H1 (cell line): Measurements from ENCODE around the gene MAPK8. TPM values are rescaled to one million over a fixed set of nuclear protein-coding genes. Genes with fewer than 3 reads are reported as not detected.

ENCODE experiments used
- CTCF ChIA-PET: fragments of 300-600 bp; sonication (Branson Sonifier 250); formaldehyde crosslinking; loops from one replicate; lab custom pipeline; 2021; ENCODE audit not compliant: partially characterized antibody; lab: Charles Lee
- POLR2A ChIA-PET: fragments of 300-600 bp; sonication (Branson Sonifier 250); formaldehyde crosslinking; loops from one replicate; lab custom pipeline; 2021; ENCODE audit warnings: inconsistent platforms; ENCODE audit not compliant: partially characterized antibody; lab: Charles Lee
- DNase-seq, 2 experiments: peaks; one replicate each; pipeline versions ENCODE4 v3.0.0 to v3.0.0-alpha.2; 2010 to 2022; ENCODE audit warnings: low spot score in 2 of 2, low read depth in 1 of 2, mixed read lengths in 1 of 2
- FAIRE-seq: peaks from 2 replicates; lab custom pipeline; 2011; peaks lifted over from hg19 to GRCh38; lab: Jason Lieb, UNC
- H2AFZ ChIP-seq: 2 replicates; pipeline ENCODE4 v1.8.1; 2012; ENCODE audit warnings: low read length, inconsistent platforms
- H2AK5ac ChIP-seq: 2 replicates; pipeline ENCODE4 v1.6.1; 2013; ENCODE audit warnings: low read depth, low read length
- H2BK120ac ChIP-seq: replicated peaks from 2 replicates; pipeline ENCODE3; 2013; ENCODE audit warnings: low read depth, low read length, inconsistent platforms
- H2BK12ac ChIP-seq: 2 replicates; pipeline ENCODE4 v1.6.1; 2013; ENCODE audit warnings: low read depth, low read length
- H2BK15ac ChIP-seq: 2 replicates; pipeline ENCODE4 v1.6.1; 2013; ENCODE audit warnings: low read length
- H2BK20ac ChIP-seq: 2 replicates; pipeline ENCODE4 v1.6.1; 2013; ENCODE audit warnings: low read length
- H2BK5ac ChIP-seq: 2 replicates; pipeline ENCODE4 v1.6.1; 2013; ENCODE audit warnings: low read depth, low read length
- H3K14ac ChIP-seq: 2 replicates; pipeline ENCODE4 v1.6.1; 2013; ENCODE audit warnings: inconsistent platforms; ENCODE audit not compliant: insufficient read length
- H3K18ac ChIP-seq: 2 replicates; pipeline ENCODE4 v1.6.1; 2013; ENCODE audit warnings: low read length; ENCODE audit errors: extremely low read depth
- H3K23ac ChIP-seq: 2 replicates; pipeline ENCODE4 v1.6.1; 2013; ENCODE audit warnings: inconsistent platforms; ENCODE audit not compliant: insufficient read length
- H3K23me2 ChIP-seq: 2 replicates; pipeline ENCODE4 v1.6.1; 2013; ENCODE audit warnings: low read depth, low read length
- H3K27ac ChIP-seq: 2 replicates; pipeline ENCODE4 v1.6.1; 2011; ENCODE audit warnings: low read depth, low read length, inconsistent platforms
- H3K27me3 ChIP-seq, 4 experiments: replicated peaks in 1 of 4; 1 replicate in 1 of 4; 2 replicates in 3 of 4; pipeline versions ENCODE4 v1.6.1 to v1.8.1; 2011 to 2013; ENCODE audit warnings: low read length in 3 of 4, mild to moderate bottlenecking in 3 of 4, inconsistent platforms in 2 of 4, mixed read lengths in 2 of 4, moderate library complexity in 1 of 4; ENCODE audit not compliant: control insufficient read depth in 3 of 4, insufficient read depth in 3 of 4; ENCODE audit errors: extremely low read depth in 1 of 4
- H3K36me3 ChIP-seq, 4 experiments: 2 replicates each; pipeline versions ENCODE4 v1.6.1 to v1.8.1; 2011 to 2013; ENCODE audit warnings: mild to moderate bottlenecking in 4 of 4, low read length in 3 of 4, moderate library complexity in 2 of 4, control low read depth in 1 of 4, inconsistent platforms in 1 of 4; ENCODE audit not compliant: insufficient read depth in 4 of 4, control insufficient read depth in 2 of 4
- H3K4ac ChIP-seq: replicated peaks from 2 replicates; pipeline ENCODE3; 2013; ENCODE audit warnings: low read length, low read depth, mixed read lengths, inconsistent platforms; ENCODE audit not compliant: insufficient read length
- H3K4me1 ChIP-seq, 4 experiments: replicated peaks in 1 of 4; 1 replicate in 1 of 4; 2 replicates in 3 of 4; pipeline versions ENCODE4 v1.6.1 to v1.8.1; 2011 to 2013; ENCODE audit warnings: low read length in 3 of 4, inconsistent platforms in 2 of 4, mixed read lengths in 1 of 4; ENCODE audit not compliant: insufficient read depth in 4 of 4, control insufficient read depth in 3 of 4
- H3K4me2 ChIP-seq, 2 experiments: 2 replicates each; pipeline versions ENCODE4 v1.6.1 to v1.8.1; 2011 to 2013; ENCODE audit warnings: low read depth in 2 of 2, low read length in 2 of 2, control low read depth in 1 of 2, inconsistent platforms in 1 of 2, mild to moderate bottlenecking in 1 of 2; ENCODE audit not compliant: insufficient read depth in 1 of 2
- H3K4me3 ChIP-seq, 4 experiments: fragments of 200-600, 300-600 bp in 1 of 4; sonication (generic), shearing (Covaris generic), sonication (Bioruptor Twin) in 1 of 4; 2 replicates each; pipeline versions ENCODE4 v1.5.1 to v1.8.1; 2011 to 2016; ENCODE audit warnings: low read length in 4 of 4, low read depth in 3 of 4, control low read depth in 2 of 4, inconsistent platforms in 2 of 4, mild to moderate bottlenecking in 2 of 4, mixed read lengths in 1 of 4, moderate library complexity in 1 of 4; ENCODE audit not compliant: insufficient read depth in 2 of 4; ENCODE audit errors: extremely low read depth in 1 of 4
- H3K56ac ChIP-seq: replicated peaks from 2 replicates; pipeline ENCODE3; 2013; ENCODE audit warnings: low read depth, mild to moderate bottlenecking, mixed read lengths, low read length, inconsistent platforms; ENCODE audit not compliant: insufficient read length
- H3K79me1 ChIP-seq: 2 replicates; pipeline ENCODE4 v1.6.1; 2013; ENCODE audit warnings: low read depth, low read length, control low read depth
- H3K79me2 ChIP-seq, 2 experiments: 2 replicates each; pipeline versions ENCODE4 v1.6.1 to v1.8.1; 2012 to 2013; ENCODE audit warnings: low read length in 2 of 2, mild to moderate bottlenecking in 2 of 2, inconsistent platforms in 1 of 2; ENCODE audit not compliant: insufficient read depth in 2 of 2, control insufficient read depth in 1 of 2
- H3K9ac ChIP-seq, 4 experiments: replicated peaks in 1 of 4; 1 replicate in 1 of 4; 2 replicates in 3 of 4; pipeline versions ENCODE4 v1.6.1 to v1.8.1; 2011 to 2013; ENCODE audit warnings: low read depth in 3 of 4, low read length in 3 of 4, control low read depth in 2 of 4, mild to moderate bottlenecking in 2 of 4, moderate library complexity in 2 of 4, inconsistent platforms in 1 of 4; ENCODE audit errors: extremely low read depth in 1 of 4
- H3K9me3 ChIP-seq, 2 experiments: 2 replicates each; pipeline versions ENCODE4 v1.6.1 to v1.8.1; 2012 to 2013; ENCODE audit warnings: mild to moderate bottlenecking in 2 of 2, moderate library complexity in 2 of 2, control low read depth in 1 of 2, inconsistent platforms in 1 of 2, low read depth in 1 of 2, low read length in 1 of 2, mixed read lengths in 1 of 2; ENCODE audit not compliant: insufficient read depth in 2 of 2
- H4K20me1 ChIP-seq, 2 experiments: replicated peaks in 1 of 2; 2 replicates each; pipeline versions ENCODE3 to v1.8.1; 2011 to 2013; ENCODE audit warnings: inconsistent platforms in 2 of 2, low read length in 2 of 2, mild to moderate bottlenecking in 1 of 2; ENCODE audit not compliant: insufficient read depth in 2 of 2, control insufficient read depth in 1 of 2
- H4K5ac ChIP-seq: 2 replicates; pipeline ENCODE4 v1.6.1; 2013; ENCODE audit warnings: low read length, low read depth, mixed read lengths, inconsistent platforms; ENCODE audit not compliant: insufficient read length
- H4K8ac ChIP-seq: 2 replicates; pipeline ENCODE4 v1.8.0; 2013; ENCODE audit warnings: mild to moderate bottlenecking, moderate library complexity, low read length, inconsistent platforms; ENCODE audit not compliant: insufficient read depth; ENCODE audit errors: extremely low read depth
- H4K91ac ChIP-seq: replicated peaks from 2 replicates; pipeline ENCODE3; 2013; ENCODE audit warnings: low read length, mixed read lengths, inconsistent platforms; ENCODE audit not compliant: insufficient read length
- ATF2 ChIP-seq: IDR thresholded peaks from 2 replicates; pipeline ENCODE4 v1.6.1; 2012; ENCODE audit warnings: low read length, inconsistent platforms
- CBX8 ChIP-seq: fragments of 300-800, 300-1000 bp; sonication (generic); IDR thresholded peaks from 2 replicates; pipeline ENCODE4 v1.7.1; 2016; ENCODE audit warnings: low read depth, low read length, borderline replicate concordance
- E2F6 ChIP-seq: IDR thresholded peaks from 2 replicates; pipeline ENCODE4 v1.6.1; 2012; ENCODE audit warnings: inconsistent platforms
- EP300 ChIP-seq, 2 experiments: IDR thresholded peaks; 1 replicate in 1 of 2; 2 replicates in 1 of 2; pipeline ENCODE4 v1.6.1; 2011 to 2012; ENCODE audit warnings: low read depth in 2 of 2, low read length in 2 of 2, mild to moderate bottlenecking in 2 of 2, borderline replicate concordance in 1 of 2, inconsistent platforms in 1 of 2, moderate library complexity in 1 of 2
- HDAC2 ChIP-seq, 2 experiments: fragments of 300-600 bp in 1 of 2; sonication (generic) in 1 of 2; IDR thresholded peaks; 2 replicates each; pipeline ENCODE4 v1.6.1; 2011 to 2012; ENCODE audit warnings: low read depth in 2 of 2, low read length in 2 of 2, mild to moderate bottlenecking in 2 of 2, moderate library complexity in 2 of 2, borderline replicate concordance in 1 of 2, inconsistent platforms in 1 of 2
- KDM4A ChIP-seq: IDR thresholded peaks from one replicate; pipeline ENCODE4 v1.7.1; 2012; ENCODE audit warnings: low read depth, mild to moderate bottlenecking, moderate library complexity, low read length, inconsistent platforms; ENCODE audit not compliant: severe bottlenecking
- RBBP5 ChIP-seq: IDR thresholded peaks from 2 replicates; pipeline ENCODE4 v1.7.1; 2012; ENCODE audit warnings: low read depth, mild to moderate bottlenecking, inconsistent platforms, low read length, moderate library complexity, borderline replicate concordance
- SP4 ChIP-seq: IDR thresholded peaks from 2 replicates; pipeline ENCODE4 v1.6.1; 2012; ENCODE audit warnings: low read length, inconsistent platforms
- SUZ12 ChIP-seq: fragments of 200-600 bp; sonication (generic); IDR thresholded peaks from 2 replicates; pipeline ENCODE4 v1.6.1; 2012; ENCODE audit warnings: mild to moderate bottlenecking, inconsistent platforms, low read length, moderate library complexity, mixed read lengths
- WGBS, 2 experiments: shearing (Covaris generic) in 1 of 2; methylation state at CpG; one replicate each; pipeline versions ENCODE4 v1.1.6 to v1.1.7; 2013 to 2015; ENCODE audit warnings: low lambda C conversion rate in 2 of 2, mixed read lengths in 2 of 2, inconsistent platforms in 1 of 2, low coverage in 1 of 2, missing lambda C conversion rate in 1 of 2; ENCODE audit not compliant: insufficient replicate concordance in 2 of 2, insufficient coverage in 1 of 2, insufficient read length in 1 of 2; ENCODE audit errors: extremely low coverage in 1 of 2, missing lambda C conversion rate in 1 of 2; 5-methylcytosine and 5-hydroxymethylcytosine counted together
- polyA plus RNA-seq, 7 experiments: library from polyadenylated mRNA; depleted of rRNA in 3 of 7; stranded (reverse) in 5 of 7; unstranded in 2 of 7; fragments of >200 nt in 5 of 7; fragments of 200-250 nt in 2 of 7; gene quantifications; 1 replicate in 5 of 7; 2 replicates in 1 of 7; 4 replicates in 1 of 7; pipeline versions ENCODE4 v1.2.1 to v1.2.3, GENCODE V29; 2011 to 2013; ENCODE audit warnings: missing spikeins in 2 of 7, mixed read lengths in 2 of 7
- total RNA-seq: library from RNA; stranded (reverse); fragmentation: NEBNext Ultra II Directional; extraction: Animal tissue kit (Norgen Biotek cat#: 25700); gene quantifications from 2 replicates; pipeline ENCODE4 v1.2.1, GENCODE V29; 2021

The MAPK8 gene
- total and polyA plus RNA-seq, 2 of the 8 experiments (the other 6 are each of a cell fraction or from before 2014, with no cell fraction given) = 23.3 to 71.3 TPM

- no peak overlapping the region for H3K9ac ChIP-seq
- no peak overlapping the region for H2BK20ac ChIP-seq
- H3K9me3 ChIP-seq = no peaks in the 10 kb centered on the region
- no peaks in the 10 kb centered on the region for H3K36me3 ChIP-seq
- H2AK5ac ChIP-seq = no peak overlapping the region
- FAIRE-seq (no peak), DNase-seq (no peak)
- 82% methylated on average over 4 of the region's 4 CpGs; no CpG with 5 or more reads in 1 of the 2 experiments for WGBS, 2 experiments
- H3K79me2 ChIP-seq = peaks cover 9 to 97% of the 10 kb centered on the region in 2 experiments; a peak in 3 of 4 replicates
- peaks cover 0 to 4% (median 1%) of the 10 kb centered on the region in 4 experiments; a peak in 2 of 7 replicates for H3K4me1 ChIP-seq
- no peak overlapping the region; a peak in 1 of 4 replicates for H3K4me2 ChIP-seq
- H2BK5ac ChIP-seq = no peak overlapping the region
- H3K23me2 ChIP-seq = no peaks in the 10 kb centered on the region
- POLR2A ChIA-PET = interaction anchor here (0.6 to 1.4 kb wide), 2 partner anchors 8 to 283 kb away, joined by 3 to 4 read pairs; no protein-coding TSS in a partner anchor
- CTCF ChIA-PET = interaction anchor here (1.0 to 1.3 kb wide), 3 partner anchors 8 to 44 kb away, joined by 3 to 4 read pairs (median 4); no protein-coding TSS in a partner anchor
- peaks cover 10% of the 10 kb centered on the region; the same call in 1 of the 2 replicates for H3K79me1 ChIP-seq
- no peak for TF ChIP-seq CBX8
- TF ChIP-seq ATF2 = no peak
- no peak for TF ChIP-seq E2F6
- no peak for TF ChIP-seq SUZ12
- no peak for TF ChIP-seq RBBP5
- no peak for TF ChIP-seq SP4
- TF ChIP-seq HDAC2 (IDR thresholded peaks at IDR 0.05; ENCODE audit: borderline replicate concordance in 1 of 2, low read depth in 2 of 2, low read length in 2 of 2) = no peak
- TF ChIP-seq KDM4A = no peak
- TF ChIP-seq EP300 (IDR thresholded peaks at IDR 0.05; ENCODE audit: borderline replicate concordance in 1 of 2, low read depth in 2 of 2, low read length in 2 of 2) = no peak
- H3K18ac ChIP-seq = no peak overlapping the region
- H3K23ac ChIP-seq = no peak overlapping the region
- no peak overlapping the region for H2AFZ ChIP-seq
- H3K4me3 ChIP-seq = no peak overlapping the region
- H4K5ac ChIP-seq = no peak overlapping the region
- H3K56ac ChIP-seq = no peak overlapping the region
- H3K27me3 ChIP-seq = no peaks in the 10 kb centered on the region
- no peak overlapping the region for H3K4ac ChIP-seq
- H4K8ac ChIP-seq = no peak overlapping the region
- H4K91ac ChIP-seq = no peak overlapping the region
- no peak overlapping the region for H2BK120ac ChIP-seq
- no peak overlapping the region for H3K14ac ChIP-seq
- no peak overlapping the region for H3K27ac ChIP-seq
- peaks cover 0 to 9% of the 10 kb centered on the region in 2 experiments for H4K20me1 ChIP-seq
- no peak overlapping the region for H2BK15ac ChIP-seq
- no peak overlapping the region for H2BK12ac ChIP-seq
These were observed 9.8 kb downstream of the MAPK8 start for GRCh38 chr10:48316236-48316635.
